H1 (cell line): Measurements from ENCODE around the gene TRABD2A.

ENCODE experiments used
- BCL11A ChIP-seq, 2 experiments: IDR thresholded peaks; one replicate each; pipeline ENCODE4 v1.6.1; 2011; ENCODE audit warnings: low read depth in 2 of 2, low read length in 2 of 2, mild to moderate bottlenecking in 2 of 2
- CHD2 ChIP-seq: IDR thresholded peaks from 2 replicates; pipeline ENCODE4 v1.6.1; 2012; ENCODE audit warnings: low read length, improper control_type of control experiment
- CREB1 ChIP-seq: IDR thresholded peaks from 2 replicates; pipeline ENCODE4 v1.6.1; 2012; ENCODE audit warnings: inconsistent platforms
- CTCF ChIP-seq, 3 experiments: IDR thresholded peaks; 1 replicate in 2 of 3; 2 replicates in 1 of 3; pipeline versions ENCODE4 v1.5.1 to v1.6.1; 2011; ENCODE audit warnings: low read length in 3 of 3, mild to moderate bottlenecking in 3 of 3, inconsistent platforms in 2 of 3, low read depth in 1 of 3, moderate library complexity in 1 of 3; ENCODE audit not compliant: insufficient read depth in 1 of 3; ENCODE audit errors: control extremely low read depth in 1 of 3
- EP300 ChIP-seq, 2 experiments: IDR thresholded peaks; 1 replicate in 1 of 2; 2 replicates in 1 of 2; pipeline ENCODE4 v1.6.1; 2011 to 2012; ENCODE audit warnings: low read depth in 2 of 2, low read length in 2 of 2, mild to moderate bottlenecking in 2 of 2, borderline replicate concordance in 1 of 2, inconsistent platforms in 1 of 2, moderate library complexity in 1 of 2
- EZH2 ChIP-seq: fragments of 200-600 bp; sonication (generic); IDR thresholded peaks from 2 replicates; pipeline ENCODE4 v1.7.1; 2012; ENCODE audit warnings: low read depth, mild to moderate bottlenecking, moderate library complexity, low read length, inconsistent platforms; ENCODE audit not compliant: severe bottlenecking
- GABPA ChIP-seq: IDR thresholded peaks from 2 replicates; pipeline ENCODE4 v1.6.1; 2011; ENCODE audit warnings: mild to moderate bottlenecking, low read length, moderate library complexity, borderline replicate concordance; ENCODE audit not compliant: insufficient read depth
- JUN ChIP-seq: IDR thresholded peaks from 2 replicates; pipeline ENCODE4 v1.6.1; 2011; ENCODE audit warnings: low read depth, mild to moderate bottlenecking, improper control_type of control experiment, low read length
- POLR2A ChIP-seq, 2 experiments: IDR thresholded peaks; 1 replicate in 1 of 2; 2 replicates in 1 of 2; pipeline ENCODE4 v1.6.1; 2011; ENCODE audit warnings: low read depth in 2 of 2, low read length in 2 of 2, mild to moderate bottlenecking in 2 of 2; ENCODE audit errors: control extremely low read depth in 1 of 2
- POLR2AphosphoS5 ChIP-seq: IDR thresholded peaks from 2 replicates; pipeline ENCODE4 v1.6.1; 2011; ENCODE audit warnings: low read depth, low read length
- ZNF274 ChIP-seq: IDR thresholded peaks from 2 replicates; pipeline ENCODE4 v1.7.0; 2012; ENCODE audit warnings: low read length, borderline replicate concordance; ENCODE audit errors: extremely low read depth
- TF ChIP-seq, protein P1 (sequence below): IDR thresholded peaks from 2 replicates; pipeline ENCODE4 v1.6.1; 2012; ENCODE audit warnings: inconsistent platforms
- TF ChIP-seq, protein P2 (sequence below): IDR thresholded peaks from 2 replicates; pipeline ENCODE4 v1.6.1; 2012; ENCODE audit warnings: inconsistent platforms

- TF ChIP-seq POLR2A (IDR thresholded peaks at IDR 0.05; ENCODE audit: control extremely low read depth in 1 of 2, low read depth in 2 of 2, low read length in 2 of 2), result no peak
- TF ChIP-seq CTCF (IDR thresholded peaks at IDR 0.05; ENCODE audit: control extremely low read depth in 1 of 3, insufficient read depth in 1 of 3, low read depth in 1 of 3, low read length in 3 of 3), result no peak
- no peak for TF ChIP-seq POLR2AphosphoS5
- TF ChIP-seq CHD2, result no peak
- TF ChIP-seq, protein P1, sequence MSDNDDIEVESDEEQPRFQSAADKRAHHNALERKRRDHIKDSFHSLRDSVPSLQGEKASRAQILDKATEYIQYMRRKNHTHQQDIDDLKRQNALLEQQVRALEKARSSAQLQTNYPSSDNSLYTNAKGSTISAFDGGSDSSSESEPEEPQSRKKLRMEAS, result no peak
- no peak for TF ChIP-seq EZH2
- no peak for TF ChIP-seq EP300 (IDR thresholded peaks at IDR 0.05; ENCODE audit: borderline replicate concordance in 1 of 2, low read depth in 2 of 2, low read length in 2 of 2)
- no peak for TF ChIP-seq GABPA
- TF ChIP-seq, protein P2, sequence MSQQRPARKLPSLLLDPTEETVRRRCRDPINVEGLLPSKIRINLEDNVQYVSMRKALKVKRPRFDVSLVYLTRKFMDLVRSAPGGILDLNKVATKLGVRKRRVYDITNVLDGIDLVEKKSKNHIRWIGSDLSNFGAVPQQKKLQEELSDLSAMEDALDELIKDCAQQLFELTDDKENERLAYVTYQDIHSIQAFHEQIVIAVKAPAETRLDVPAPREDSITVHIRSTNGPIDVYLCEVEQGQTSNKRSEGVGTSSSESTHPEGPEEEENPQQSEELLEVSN, result no peak
- TF ChIP-seq BCL11A (IDR thresholded peaks at IDR 0.05; ENCODE audit: low read depth in 2 of 2, low read length in 2 of 2), result no peak
- TF ChIP-seq ZNF274, result no peak
- TF ChIP-seq CREB1, result no peak
- no peak for TF ChIP-seq JUN
Observed at GRCh38 chr2:84817239-84817655, 63.6 kb downstream of the TRABD2A start.
